ENCODE results near the gene EBI3. TPM values are rescaled to one million over a fixed set of nuclear protein-coding genes. Genes with fewer than 3 reads are reported as not detected.

Gene EBI3
- total RNA-seq, 1 experiment from 2014 or later: 3.0 TPM

DNA sequence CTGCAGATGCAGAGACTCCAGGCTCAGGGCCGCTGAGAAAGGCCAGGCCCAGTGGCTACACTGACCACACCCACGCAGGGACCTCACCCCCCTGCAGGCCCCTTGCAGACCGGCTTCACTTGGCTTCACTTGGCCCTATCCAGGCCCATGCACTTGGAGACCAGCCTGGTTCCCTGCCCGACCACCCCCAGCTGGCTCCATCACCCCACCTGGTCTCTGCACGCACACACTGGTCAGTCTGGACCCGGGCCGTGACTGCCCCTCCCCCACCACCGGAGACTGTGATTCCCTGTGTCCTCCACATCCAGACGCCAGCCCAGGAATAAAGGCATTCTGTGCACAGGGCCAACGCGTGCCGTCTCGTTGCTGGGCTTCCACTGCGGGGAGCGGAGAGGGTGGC, 4.9 kb upstream of the EBI3 start:
- no peak overlapping the region for H3K27ac ChIP-seq (ENCODE audit: low read length)
- H3K4me3 ChIP-seq (ENCODE audit: low read depth in 2 of 2, low read length in 2 of 2): no peak overlapping the region
- ATAC-seq (0 out of 2 replicates have a peak, but pooled peaks have one; percentile 35), DNase-seq (ENCODE audit: low read depth, low spot score) (no peak)
- TF ChIP-seq SIN3A (IDR thresholded peaks at IDR 0.05; ENCODE audit: borderline replicate concordance, insufficient read depth, low read depth, low read length): no peak
- TF ChIP-seq CTCF (IDR thresholded peaks at IDR 0.05): no peak
- TF ChIP-seq POLR2AphosphoS5 (IDR thresholded peaks at IDR 0.05; ENCODE audit: low read depth, low read length): no peak
- TF ChIP-seq, protein P1, sequence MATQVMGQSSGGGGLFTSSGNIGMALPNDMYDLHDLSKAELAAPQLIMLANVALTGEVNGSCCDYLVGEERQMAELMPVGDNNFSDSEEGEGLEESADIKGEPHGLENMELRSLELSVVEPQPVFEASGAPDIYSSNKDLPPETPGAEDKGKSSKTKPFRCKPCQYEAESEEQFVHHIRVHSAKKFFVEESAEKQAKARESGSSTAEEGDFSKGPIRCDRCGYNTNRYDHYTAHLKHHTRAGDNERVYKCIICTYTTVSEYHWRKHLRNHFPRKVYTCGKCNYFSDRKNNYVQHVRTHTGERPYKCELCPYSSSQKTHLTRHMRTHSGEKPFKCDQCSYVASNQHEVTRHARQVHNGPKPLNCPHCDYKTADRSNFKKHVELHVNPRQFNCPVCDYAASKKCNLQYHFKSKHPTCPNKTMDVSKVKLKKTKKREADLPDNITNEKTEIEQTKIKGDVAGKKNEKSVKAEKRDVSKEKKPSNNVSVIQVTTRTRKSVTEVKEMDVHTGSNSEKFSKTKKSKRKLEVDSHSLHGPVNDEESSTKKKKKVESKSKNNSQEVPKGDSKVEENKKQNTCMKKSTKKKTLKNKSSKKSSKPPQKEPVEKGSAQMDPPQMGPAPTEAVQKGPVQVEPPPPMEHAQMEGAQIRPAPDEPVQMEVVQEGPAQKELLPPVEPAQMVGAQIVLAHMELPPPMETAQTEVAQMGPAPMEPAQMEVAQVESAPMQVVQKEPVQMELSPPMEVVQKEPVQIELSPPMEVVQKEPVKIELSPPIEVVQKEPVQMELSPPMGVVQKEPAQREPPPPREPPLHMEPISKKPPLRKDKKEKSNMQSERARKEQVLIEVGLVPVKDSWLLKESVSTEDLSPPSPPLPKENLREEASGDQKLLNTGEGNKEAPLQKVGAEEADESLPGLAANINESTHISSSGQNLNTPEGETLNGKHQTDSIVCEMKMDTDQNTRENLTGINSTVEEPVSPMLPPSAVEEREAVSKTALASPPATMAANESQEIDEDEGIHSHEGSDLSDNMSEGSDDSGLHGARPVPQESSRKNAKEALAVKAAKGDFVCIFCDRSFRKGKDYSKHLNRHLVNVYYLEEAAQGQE (IDR thresholded peaks at IDR 0.05; ENCODE audit: insufficient read depth in 1 of 2, low read depth in 2 of 2, low read length in 1 of 2): no peak
- TF ChIP-seq TCF7L2 (IDR thresholded peaks at IDR 0.05; ENCODE audit: low read depth, low read length): no peak
- intact Hi-C loops (cut with micrococcal nuclease; ENCODE audit: unreplicated experiment) (no loop called here), in situ Hi-C loops (cut with HindIII; ENCODE audit: low pct_unique_long_range_greater_than_20kb, low sequenced_read_pairs) (no loop called here)
- BruUV-seq (replicated peaks): no TSS peak
- POLR2A ChIA-PET: no interaction called here
- H3K4me1 ChIP-seq (ENCODE audit: control insufficient read depth, insufficient read depth, low read length): no peaks in the 10 kb centered on the region; the same call in 1 of the 2 replicates
- H3K9me3 ChIP-seq (ENCODE audit: control insufficient read depth, insufficient read depth, low read depth, low read length): no peaks in the 10 kb centered on the region
- no peaks in the 10 kb centered on the region; the same call in 1 of the 2 replicates for H3K27me3 ChIP-seq (ENCODE audit: control insufficient read depth, insufficient read depth, low read length)
- CTCF ChIA-PET: no interaction called here
- H3K36me3 ChIP-seq (ENCODE audit: control insufficient read depth, insufficient read depth, low read length): no peaks in the 10 kb centered on the region

GRCh38 chr19:4225885-4226284, 3.4 kb upstream of the EBI3 start:
- ATAC-seq: no peak
- TF ChIP-seq CTCF (IDR thresholded peaks at IDR 0.05) (no peak), SIN3A (IDR thresholded peaks at IDR 0.05; ENCODE audit: borderline replicate concordance, insufficient read depth, low read depth, low read length) (no peak), TCF7L2 (IDR thresholded peaks at IDR 0.05; ENCODE audit: low read depth, low read length) (no peak), POLR2AphosphoS5 (IDR thresholded peaks at IDR 0.05; ENCODE audit: low read depth, low read length) (no peak)
- TF ChIP-seq, protein P1 (IDR thresholded peaks at IDR 0.05; ENCODE audit: insufficient read depth in 1 of 2, low read depth in 2 of 2, low read length in 1 of 2): no peak
- intact Hi-C loops (cut with micrococcal nuclease; ENCODE audit: unreplicated experiment): no loop called here

More at GRCh38 chr19:4225885-4226284, 3.4 kb upstream of the EBI3 start:
- H3K36me3 ChIP-seq (ENCODE audit: control insufficient read depth, insufficient read depth, low read length): no peaks in the 10 kb centered on the region
- BruUV-seq (replicated peaks): no TSS peak
- no peaks in the 10 kb centered on the region; the same call in 1 of the 2 replicates for H3K4me1 ChIP-seq (ENCODE audit: control insufficient read depth, insufficient read depth, low read length)
- no peak for DNase-seq (ENCODE audit: low read depth, low spot score)
- ChIA-PET CTCF (interaction anchor here (0.6 kb wide), 1 partner anchor 219 kb away, joined by 3 read pairs; no protein-coding TSS in a partner anchor), POLR2A (no interaction called here)
- no peaks in the 10 kb centered on the region; the same call in 1 of the 2 replicates for H3K27me3 ChIP-seq (ENCODE audit: control insufficient read depth, insufficient read depth, low read length)
- no peak overlapping the region for H3K27ac ChIP-seq (ENCODE audit: low read length)
- in situ Hi-C loops (cut with HindIII; ENCODE audit: low pct_unique_long_range_greater_than_20kb, low sequenced_read_pairs): no loop called here
- no peak overlapping the region for H3K4me3 ChIP-seq (ENCODE audit: low read depth in 2 of 2, low read length in 2 of 2)
- H3K9me3 ChIP-seq (ENCODE audit: control insufficient read depth, insufficient read depth, low read depth, low read length): no peaks in the 10 kb centered on the region

Measured in Panc1 (cell line).